Lower leg skin (tissue), 3 donors: ENCODE data around the gene TMEM82.

Source experiments
- CTCF ChIP-seq, 3 donors: fragments of 450-650 bp; IDR thresholded peaks; one replicate each; pipeline ENCODE4 v1.5.1; 2016; ENCODE audit warnings: antibody characterized with exemption in 3 of 3, mild to moderate bottlenecking in 3 of 3, moderate library complexity in 2 of 3
- POLR2A ChIP-seq, 2 donors: fragments of 450-650 bp; IDR thresholded peaks; one replicate each; pipeline ENCODE4 v1.6.1; 2016 to 2017; ENCODE audit warnings: antibody characterized with exemption in 2 of 2, mild to moderate bottlenecking in 1 of 2, moderate library complexity in 1 of 2

GRCh38 chr1:15748690-15749398, 6.5 kb downstream of the TMEM82 start:
- no peak for TF ChIP-seq POLR2A (IDR thresholded peaks at IDR 0.05)
- TF ChIP-seq CTCF (IDR thresholded peaks at IDR 0.05): no peak
